ENCODE data around the gene PITX2.

Gene PITX2

DNA sequence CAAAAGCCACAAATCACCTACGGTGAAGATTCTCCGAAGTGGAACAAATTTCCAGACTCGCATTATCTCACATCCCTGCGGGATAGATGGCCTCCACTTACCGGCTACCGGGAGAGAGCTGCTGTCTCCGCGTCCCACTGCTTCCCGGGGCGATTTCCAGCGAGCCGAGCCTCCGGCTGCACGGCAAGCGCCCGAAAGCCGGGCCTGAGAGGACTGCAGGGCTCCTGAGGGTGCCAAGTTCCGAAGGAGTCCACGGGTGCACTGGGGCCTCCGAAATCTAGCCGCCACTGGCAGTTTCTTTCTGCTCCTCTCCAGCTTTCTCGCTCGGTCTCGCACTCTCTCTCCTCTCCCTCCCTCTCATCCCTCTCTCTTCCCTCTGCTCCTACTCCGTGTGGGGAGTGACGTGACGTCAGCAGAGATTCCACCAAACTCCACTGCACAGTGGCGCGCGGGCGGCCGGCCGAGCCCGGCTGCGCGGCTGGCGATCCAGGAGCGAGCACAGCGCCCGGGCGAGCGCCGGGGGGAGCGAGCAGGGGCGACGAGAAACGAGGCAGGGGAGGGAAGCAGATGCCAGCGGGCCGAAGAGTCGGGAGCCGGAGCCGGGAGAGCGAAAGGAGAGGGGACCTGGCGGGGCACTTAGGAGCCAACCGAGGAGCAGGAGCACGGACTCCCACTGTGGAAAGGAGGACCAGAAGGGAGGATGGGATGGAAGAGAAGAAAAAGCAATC is 14.0 kb upstream of the PITX2 start:
- no peak for DNase-seq (ENCODE audit: low read depth, low spot score)

DNA sequence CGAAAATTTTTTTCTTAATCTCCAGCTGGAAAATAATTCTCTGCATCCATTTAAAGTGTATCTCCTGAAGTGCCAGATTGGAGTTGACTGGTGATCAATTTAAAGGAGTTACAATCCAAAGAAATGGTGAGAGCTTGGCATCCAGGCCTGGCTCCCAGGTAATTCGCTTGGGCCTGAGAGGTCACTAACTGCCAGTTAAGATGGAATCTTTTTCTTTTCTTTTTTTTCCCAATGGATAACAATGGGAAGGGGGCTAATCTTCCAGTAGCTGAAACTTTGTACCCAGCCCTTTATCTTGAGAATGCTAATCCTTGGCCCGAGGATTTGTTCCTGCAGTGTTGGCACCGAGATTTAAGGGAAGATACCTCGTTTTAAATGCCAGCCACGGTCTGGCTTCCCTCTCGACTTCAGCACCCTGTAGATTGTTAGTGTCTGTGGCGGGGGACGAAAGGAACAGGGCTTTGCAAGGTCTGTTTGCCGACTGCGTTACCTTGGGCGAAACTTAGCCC is 13.3 kb upstream of the PITX2 start:
- no peak for DNase-seq (ENCODE audit: low read depth, low spot score)

DNA sequence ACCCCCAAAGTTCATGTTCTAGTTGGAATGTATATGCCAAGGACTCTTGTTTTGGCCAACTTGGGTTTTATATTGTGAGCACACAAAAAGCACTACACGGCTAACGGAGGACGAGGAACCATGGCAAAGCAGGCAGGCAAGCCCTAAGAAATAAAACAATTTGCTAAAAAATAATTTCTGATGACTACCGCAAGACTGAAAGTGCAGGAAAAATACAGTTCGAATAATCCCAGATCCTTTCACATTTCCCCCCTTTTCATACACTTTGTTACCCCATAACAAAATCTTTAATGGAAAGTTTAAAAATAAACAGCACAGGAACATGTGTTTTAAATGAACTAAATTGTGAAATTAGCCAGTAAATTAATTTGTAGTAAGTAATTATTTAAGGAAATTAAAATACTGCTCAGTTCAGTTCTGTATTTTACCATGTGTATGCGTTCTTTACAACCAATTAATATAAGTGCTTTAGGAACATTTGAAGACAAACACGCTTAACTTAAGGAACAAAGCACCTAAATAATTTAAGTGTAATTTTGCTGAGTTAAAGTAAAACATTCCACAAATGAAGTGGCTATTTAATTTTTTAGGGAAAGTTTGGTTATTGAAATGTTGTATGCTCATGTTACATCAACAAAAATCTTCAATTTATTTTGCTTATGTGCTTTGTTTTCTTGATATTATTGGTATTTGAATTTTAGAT is 12.4 kb upstream of the PITX2 start:
- no peak for DNase-seq (ENCODE audit: low read depth, low spot score)

DNA sequence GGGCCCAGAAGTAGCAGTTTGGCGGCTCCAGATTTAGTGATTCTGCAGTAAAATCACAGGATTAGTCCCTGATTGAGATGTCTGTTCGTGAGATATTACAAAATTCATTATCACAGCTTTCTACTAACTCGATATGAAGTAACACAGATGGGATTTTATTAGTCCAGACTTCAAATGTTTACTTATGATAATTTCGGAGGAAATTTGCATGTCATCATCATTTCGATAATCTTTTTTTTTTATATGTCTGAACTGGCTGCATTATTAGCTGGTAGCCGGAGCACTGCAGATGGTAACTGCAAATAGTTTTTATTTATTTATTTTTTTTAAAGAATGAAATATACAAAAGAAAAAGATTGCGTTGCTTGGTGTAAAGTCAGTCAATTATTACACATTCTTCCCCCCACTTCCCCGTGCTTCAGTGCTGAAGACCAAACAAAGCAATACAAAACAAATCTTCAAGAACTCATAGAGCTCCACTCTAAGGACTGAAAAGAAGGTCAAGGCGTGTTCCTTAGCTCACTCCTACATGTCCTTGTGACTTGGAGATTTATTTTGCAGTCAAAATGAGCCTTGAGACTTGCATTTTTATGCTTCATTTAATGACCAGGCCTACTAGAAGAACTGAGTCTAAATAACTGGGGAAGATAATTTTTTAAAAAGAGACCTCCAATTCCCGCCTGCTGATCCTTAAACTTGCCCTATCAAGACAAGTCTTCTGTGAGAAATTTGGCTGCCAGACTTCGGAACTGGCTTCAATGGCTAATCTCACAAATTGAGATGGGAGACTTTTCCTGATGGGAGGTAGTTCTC is 11.7 kb upstream of the PITX2 start:
- no peak for DNase-seq (ENCODE audit: low read depth, low spot score)

DNA sequence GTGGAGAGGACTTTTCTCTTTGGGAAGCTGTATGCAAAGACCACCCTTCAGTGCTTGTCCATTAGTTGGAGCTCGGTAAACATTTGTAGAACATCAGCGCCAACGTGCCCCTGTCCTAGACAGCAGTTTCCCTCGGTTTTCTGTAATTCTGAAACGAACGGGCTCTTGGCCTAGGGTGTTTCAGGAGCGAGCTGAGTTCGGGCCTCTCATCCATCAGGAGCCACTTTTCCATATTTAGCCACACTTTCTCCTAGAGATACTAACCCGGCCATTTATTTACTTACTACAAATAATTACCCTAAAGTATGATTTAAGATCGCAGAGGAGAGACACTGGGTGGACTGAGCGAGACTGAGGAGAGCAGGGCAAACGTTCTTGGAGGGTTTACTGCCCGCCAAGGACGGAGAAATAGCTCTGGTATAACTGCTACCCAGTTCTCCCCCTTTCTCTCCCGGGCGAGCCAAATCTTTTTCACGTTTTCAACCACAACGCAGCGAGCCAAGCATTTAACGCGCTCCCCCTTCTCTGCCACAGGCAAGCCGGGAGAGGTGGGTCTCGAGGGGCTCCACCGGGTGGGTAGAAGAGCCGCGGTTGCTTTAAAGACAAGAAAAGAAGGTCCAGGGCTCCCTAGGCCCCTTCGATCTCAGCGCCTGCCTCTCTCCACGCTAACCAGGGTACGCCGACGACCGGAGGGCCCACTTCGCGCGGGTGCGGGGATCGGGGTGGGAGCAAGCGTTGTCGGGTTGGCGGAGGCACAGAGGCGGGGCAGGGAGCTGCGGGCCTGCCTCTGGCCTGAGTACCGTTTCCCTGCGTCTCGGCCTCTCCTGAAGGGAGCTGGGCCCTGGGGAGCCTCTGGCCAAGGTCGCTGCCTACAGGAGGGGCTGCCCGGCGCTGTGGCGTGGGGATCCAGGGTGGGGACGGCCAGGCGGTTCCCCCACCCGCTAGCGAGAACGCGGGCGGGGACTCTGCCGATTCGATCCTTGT is 10.8 kb upstream of the PITX2 start:
- DNase-seq (ENCODE audit: low read depth, low spot score): no peak

DNA sequence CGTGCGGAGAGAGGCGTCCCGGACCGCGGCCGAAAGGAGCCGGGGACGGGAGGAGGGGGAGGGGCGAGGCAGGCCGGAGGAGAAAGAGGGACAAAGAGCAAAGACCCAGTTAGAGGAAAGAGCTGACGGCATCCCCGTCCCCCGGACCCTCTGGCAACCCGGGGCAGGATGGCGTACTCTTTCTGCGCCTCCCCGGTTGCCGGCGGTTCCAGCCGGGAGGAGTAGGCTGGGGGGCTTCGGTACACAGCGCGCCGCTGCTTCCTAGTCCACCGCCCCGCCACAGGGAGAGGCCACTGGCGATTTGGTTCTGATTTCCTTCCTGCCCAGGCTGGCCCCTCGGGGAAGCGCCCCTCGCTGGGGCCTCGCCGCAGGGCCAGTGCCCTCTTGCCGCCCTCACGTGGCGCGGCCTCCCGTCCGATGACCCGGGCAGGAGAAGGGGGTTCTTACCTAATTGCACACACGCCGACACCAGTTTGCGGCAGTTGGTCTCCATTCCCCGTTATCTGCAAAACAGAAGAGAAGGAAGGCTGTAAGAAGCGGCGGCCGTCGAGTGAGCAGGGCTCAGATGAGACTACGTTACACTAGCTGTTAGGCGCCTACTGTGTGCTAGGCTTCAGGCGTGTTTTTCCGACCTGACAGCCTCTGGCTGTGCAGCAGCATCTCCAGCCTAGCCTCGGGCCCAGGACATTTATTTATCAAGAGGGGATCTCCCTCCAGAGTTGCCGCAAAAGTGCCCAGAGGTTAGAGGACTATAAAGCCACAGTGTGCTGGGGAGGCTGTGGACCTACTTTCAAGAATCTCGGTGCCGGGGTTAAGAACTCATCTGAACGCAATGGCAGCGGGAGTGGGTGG is 9.9 kb upstream of the PITX2 start:
- no peak for DNase-seq (ENCODE audit: low read depth, low spot score)

DNA sequence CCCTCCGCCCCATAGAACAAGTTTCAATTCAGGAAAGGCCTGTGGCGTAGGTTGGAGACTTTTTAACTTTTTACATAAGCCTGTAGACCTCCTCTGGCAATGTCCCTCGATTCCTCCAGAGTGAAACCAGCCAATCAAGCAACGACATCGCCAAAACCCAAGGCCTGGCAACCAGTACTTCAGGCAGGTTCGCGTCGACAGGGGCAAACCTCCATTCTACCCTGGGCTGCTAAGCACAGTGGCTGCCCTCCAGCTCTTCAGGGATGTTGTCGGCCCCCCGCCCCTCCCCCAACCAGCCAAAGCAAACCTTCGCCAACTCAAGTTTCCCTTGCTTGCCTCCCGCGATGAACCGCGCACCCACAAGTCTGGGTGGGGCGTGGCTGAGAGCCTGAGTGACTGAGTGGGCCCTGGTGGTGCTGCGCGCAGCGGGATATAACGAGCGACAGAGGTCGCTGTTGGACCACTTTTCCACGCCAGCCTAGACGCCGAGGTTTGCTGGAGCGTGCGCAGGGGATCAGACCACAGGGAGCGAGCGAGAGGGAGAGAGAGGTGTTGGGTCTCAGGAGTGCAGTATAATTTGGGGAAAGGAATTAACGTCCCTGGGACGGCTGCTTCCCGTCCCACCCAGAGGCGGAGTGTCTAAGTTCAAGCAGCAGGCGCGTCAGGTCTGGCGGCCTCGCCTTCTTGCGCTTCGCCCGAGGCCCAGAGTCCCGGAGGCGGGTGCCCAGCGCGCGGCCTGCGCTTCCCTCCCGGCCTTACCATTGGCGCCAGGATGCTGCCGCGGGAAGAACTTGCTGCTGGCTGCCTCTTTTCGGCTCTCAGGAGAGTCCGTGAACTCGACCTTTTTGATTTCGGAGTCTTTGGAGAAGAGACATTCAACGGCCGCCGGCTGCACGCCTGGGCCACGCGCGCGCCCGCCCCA is 9.0 kb upstream of the PITX2 start:
- no peak for DNase-seq (ENCODE audit: low read depth, low spot score)

DNA sequence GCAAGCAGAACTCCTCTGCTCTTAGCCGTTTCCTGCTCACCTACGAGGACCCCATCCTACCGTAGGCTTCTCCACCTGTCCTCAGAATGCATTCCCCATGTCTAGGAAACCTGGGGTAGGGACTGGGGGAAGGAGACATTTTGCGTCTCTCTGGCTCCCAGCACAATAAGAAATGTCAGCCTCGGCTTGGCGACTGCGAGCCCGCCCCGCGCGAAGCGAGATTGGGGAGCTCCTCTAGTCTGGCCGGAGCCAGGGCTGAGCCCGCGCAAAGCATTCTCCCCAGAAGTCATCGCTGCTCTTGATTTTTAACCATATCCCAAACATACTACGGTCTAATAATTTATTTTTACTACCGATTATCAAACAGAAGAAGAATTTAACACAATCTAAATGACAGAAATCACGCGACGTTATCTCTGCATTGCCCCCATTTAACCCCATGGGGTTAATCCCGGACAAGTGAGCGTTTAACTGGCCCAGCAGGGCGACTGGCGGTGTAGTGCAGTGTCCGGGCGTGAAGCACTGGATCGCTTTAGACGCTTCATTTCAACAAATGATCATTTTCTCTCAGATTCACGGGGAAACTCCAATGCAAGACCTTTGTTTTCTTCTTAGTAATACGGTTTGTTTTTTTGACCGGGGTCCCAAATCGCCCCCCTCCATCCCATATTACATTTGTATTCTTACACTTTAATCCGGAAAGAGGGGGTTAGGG is 8.0 kb upstream of the PITX2 start:
- DNase-seq (ENCODE audit: low read depth, low spot score): no peak

DNA sequence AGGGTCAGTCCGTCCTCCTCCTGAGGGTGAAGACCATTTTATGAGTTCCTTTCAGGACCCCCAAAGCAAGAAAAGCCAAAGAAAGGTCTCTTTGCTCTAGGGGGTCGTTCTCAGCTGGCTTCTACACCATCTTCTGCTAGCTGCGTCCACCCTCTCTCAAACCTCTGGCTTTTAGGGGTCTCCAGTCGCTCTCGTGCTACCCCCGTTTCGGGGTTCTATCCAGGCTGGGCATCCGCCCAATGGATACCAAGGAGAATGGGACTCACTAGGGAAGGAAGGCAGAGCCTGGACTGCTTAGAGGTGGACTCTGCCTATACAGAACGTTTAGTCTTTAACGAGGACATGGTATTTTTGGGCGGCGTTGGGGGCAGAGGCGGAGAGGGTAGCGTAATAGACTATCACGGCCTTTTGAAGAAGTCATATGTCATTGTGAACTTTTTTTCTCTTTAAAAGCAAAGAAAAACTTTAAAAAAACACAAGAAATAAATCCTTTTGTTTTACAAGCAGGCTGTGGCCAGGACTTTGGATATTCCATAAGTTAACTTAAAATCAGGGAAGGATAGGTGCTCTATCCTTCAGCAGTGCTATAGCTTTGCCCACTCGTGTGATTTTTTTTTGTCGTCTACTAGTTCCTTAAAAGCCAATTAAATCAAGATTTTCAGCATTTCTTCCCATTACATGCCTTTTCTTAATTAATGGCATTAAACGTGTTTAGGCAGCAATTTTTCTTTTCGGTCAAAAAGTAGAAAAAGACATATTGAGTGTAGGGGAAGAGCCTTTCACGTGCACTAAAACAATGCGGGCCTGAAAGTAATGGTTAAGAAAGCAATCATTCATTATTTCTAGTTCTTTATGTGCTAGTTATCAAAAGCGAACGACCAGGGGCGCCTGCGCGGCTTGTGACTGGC is 7.2 kb upstream of the PITX2 start:
- DNase-seq (ENCODE audit: low read depth, low spot score): no peak

DNA sequence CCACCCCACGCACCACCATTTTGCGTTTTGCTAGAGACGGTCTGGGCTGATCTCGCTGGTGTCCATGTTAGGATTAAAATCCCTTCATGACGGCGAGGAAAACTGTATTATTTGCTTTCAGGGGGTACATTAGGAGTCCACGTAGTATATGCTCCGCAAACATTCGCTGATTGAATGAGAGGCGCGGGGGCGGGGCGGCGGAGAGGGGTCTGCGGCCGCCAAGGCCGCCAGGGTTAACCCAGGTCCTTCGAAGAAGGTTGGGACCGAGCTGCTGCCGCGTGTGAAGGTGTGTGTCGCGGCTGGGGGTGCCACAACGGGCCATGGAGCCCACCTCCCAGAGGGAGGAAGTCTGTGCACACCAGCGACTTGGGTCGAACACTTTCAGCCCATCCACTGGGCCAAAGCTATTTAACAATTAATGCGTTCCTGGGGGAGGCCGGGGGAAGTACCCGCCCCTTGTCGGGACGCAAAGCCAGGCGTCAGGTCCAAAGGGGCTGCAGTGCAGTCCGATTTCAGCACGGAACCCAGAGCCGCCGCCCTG is 6.4 kb upstream of the PITX2 start:
- no peak for DNase-seq (ENCODE audit: low read depth, low spot score)

DNA sequence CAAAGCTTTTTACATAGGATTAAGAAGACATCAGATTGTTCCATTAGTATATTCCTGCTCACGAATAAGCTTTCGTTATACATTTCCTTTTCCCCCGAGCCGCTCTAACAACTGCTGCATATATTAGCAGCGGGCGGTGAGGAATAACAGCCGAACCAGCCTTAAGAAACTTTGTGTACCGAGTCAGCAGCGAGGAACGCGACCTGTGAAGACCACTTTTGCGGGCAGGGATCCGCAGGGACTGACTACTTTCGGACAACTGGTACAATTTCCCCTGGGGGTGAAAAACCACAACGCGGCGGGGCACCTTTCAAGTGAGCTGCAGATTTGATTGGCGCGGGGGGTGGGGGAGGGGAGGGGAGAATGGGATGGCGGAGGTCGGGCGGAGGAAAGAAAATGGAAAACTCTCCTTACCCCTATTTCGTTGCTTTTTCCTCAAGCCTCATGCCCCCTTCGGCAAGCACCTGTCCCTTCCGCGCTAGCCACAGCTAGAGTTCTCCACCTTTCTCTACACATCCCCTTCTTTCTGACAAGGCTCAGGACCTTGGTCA is 5.9 kb upstream of the PITX2 start:
- no peak for DNase-seq (ENCODE audit: low read depth, low spot score)

DNA sequence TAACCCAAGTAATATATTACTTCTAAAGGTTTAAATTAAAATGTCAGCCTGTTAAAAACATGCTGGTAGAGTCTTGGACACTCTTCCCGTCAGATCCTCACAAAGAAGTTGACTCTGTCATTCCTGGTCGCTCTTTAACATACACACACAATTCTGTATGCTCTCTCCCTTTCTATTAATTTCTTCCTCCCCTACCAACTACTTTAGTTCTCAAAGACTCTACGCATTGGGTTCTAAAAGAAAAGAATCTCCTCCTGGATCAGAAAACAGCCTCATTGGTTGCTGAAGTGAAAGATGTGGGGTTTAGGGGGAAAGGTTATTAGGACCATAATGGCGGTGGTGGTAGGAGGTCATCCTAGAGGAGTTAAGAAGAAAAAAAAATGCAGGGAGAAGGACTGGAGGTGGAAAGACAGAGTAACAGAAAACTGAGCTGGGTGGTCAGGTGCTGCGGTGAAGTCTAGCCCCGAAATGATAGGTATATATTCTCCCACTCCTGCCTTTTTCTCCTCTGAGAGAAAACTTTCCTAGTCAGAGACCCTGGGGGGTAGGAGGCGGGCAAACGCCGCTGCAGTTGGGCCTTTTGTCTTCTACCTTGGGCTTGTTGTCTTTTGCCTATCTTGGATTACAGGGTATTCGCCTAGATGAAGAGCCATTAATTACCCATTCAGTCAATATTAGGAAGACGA is 5.2 kb upstream of the PITX2 start:
- no peak for DNase-seq (ENCODE audit: low read depth, low spot score)

DNA sequence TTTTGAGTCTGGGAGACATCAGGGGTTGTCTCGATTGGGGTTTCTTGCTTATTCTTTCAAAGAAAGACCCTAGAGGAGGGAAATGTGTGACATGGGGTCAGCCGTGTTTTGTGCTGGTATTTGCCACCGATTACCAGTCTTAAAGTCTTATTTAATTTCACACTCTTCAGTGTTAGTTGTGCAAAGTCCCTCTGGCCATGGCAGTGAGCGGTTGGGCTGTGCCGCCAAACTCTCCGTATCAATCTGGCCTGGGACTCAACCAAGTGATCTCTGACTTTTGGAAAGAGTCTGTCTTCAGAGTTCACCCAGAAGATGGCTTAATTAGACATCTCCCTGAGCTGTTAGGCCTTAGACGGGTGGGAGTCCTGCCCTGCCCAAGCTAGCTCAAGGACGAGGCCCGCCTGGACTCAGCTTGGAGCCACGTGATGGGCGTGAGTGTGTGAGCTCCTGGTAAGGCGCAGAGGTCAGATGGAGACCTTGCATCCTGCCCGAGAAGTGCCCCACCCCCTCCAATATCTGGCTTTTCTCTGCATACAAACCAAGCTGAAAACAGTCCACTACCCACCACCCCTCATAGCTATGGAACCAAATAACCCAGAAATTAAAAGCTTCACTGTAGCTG is 3.8 kb upstream of the PITX2 start:
- DNase-seq (ENCODE audit: low read depth, low spot score): no peak

DNA sequence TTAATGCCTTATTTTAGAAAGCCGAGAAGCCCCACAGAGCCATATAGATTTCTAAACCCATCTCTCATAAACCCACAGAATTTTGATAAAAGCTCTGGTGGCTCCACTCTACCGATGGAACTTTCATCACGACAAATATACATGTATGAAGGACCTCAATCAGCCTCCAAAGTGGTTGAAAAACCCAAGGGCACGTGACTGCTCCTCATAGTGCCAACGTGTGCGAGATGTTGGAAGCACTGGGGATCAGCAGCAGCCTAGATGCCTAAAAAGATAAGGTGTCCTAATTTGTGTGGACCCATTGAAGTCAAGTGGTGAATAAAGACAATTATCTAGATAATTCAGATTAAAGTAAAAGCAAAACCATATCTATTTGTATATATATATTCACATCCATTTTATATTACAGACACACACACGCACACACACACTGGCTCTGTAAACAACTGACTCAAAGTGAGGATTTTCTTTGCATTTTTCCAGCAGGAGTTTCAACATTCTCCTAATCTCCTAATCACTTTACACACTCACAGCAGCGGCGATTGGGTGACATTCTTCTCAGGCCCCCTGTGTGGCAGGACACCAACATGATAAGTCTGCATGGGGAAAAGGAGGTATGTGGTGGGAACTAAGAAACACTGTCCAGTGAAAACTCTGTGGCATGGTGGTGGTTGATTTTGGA is 2.8 kb upstream of the PITX2 start:
- no peak for DNase-seq (ENCODE audit: low read depth, low spot score)

DNA sequence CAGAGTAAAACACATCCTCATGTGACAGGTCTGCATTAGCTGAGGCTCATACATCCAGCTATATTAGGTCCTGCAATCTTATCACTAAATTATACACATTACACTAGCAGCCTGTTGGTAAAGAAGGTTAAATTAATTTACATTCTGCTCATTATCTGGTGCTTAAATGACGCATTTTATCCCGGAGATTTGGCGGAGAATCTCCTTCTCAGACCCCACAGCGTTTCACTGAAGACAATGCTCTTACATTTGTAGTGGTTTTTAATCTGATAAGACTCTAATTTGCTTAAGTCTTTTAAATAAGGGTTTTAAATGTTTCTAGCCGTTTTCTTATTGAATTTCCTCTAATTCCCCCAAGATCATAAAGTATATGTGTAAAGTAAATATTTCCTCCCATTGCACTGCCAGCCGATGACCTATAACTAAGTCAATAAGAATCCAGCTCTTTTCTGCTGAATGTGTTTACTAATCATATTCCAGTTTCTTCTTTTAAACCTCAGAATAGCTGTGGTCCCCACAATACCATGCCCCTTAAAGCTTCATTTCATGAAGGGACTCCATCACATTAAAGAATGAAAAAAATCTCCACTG is 2.1 kb upstream of the PITX2 start:
- no peak for DNase-seq (ENCODE audit: low read depth, low spot score)
